Progenitor cell of endocrine pancreas (in vitro differentiated cells): ENCODE data around the gene PLA2R1. TPM values are rescaled to one million over a fixed set of nuclear protein-coding genes. Genes with fewer than 3 reads are reported as not detected.

Source experiments
- DNase-seq: peaks from one replicate; pipeline ENCODE4 v3.0.0; 2021; ENCODE audit warnings: low spot score; ENCODE audit not compliant: unreplicated experiment
- H3K27ac Mint-ChIP-seq: 2 replicates; pipeline ENCODE4 v1.8.0; 2021; ENCODE audit warnings: mild to moderate bottlenecking, moderate library complexity, mixed read lengths
- H3K27me3 Mint-ChIP-seq: 2 replicates; pipeline ENCODE4 v1.8.0; 2021; ENCODE audit warnings: mixed read lengths
- H3K36me3 Mint-ChIP-seq: 2 replicates; pipeline ENCODE4 v1.8.0; 2022; ENCODE audit warnings: mixed read lengths; ENCODE audit not compliant: insufficient read depth
- H3K4me1 Mint-ChIP-seq: 2 replicates; pipeline ENCODE4 v1.8.0; 2021; ENCODE audit warnings: low read depth, mixed read lengths
- H3K4me3 Mint-ChIP-seq: 2 replicates; pipeline ENCODE4 v1.8.0; 2021; ENCODE audit warnings: low read depth, mild to moderate bottlenecking, moderate library complexity, mixed read lengths
- H3K9me3 Mint-ChIP-seq: 2 replicates; pipeline ENCODE4 v1.8.0; 2021; ENCODE audit warnings: low read depth, mixed read lengths
- CTCF ChIP-seq: fragments of 200-600 bp; sonication (generic); IDR thresholded peaks from one replicate; pipeline ENCODE4 v1.5.0; 2021; ENCODE audit warnings: antibody characterized with exemption, mild to moderate bottlenecking; ENCODE audit not compliant: unreplicated experiment
- total RNA-seq: library from RNA; stranded (reverse); gene quantifications from 2 replicates; pipeline ENCODE4 v1.2.1, GENCODE V29; 2021

PLA2R1 gene
- total RNA-seq, 1 donor from 2014 or later, result 1.3 TPM

- no peaks in the 10 kb centered on the region for H3K27me3 Mint-ChIP-seq
- no peak for TF ChIP-seq CTCF
- no peak overlapping the region for H3K4me3 Mint-ChIP-seq
- H3K4me1 Mint-ChIP-seq, result peaks cover 1% of the 10 kb centered on the region
- H3K9me3 Mint-ChIP-seq, result no peaks in the 10 kb centered on the region
- no peaks in the 10 kb centered on the region for H3K36me3 Mint-ChIP-seq
- DNase-seq, result no peak
- no peak overlapping the region for H3K27ac Mint-ChIP-seq
Observed at GRCh38 chr2:160105366-160105765, 43.0 kb upstream of the PLA2R1 start.

GRCh38 chr2:160104115-160104514 lies 41.7 kb upstream of the PLA2R1 start:
- Mint-ChIP-seq H3K27ac (no peak overlapping the region), H3K27me3 (no peaks in the 10 kb centered on the region), H3K36me3 (no peaks in the 10 kb centered on the region), H3K9me3 (no peaks in the 10 kb centered on the region), H3K4me3 (no peak overlapping the region), H3K4me1 (peaks cover 1% of the 10 kb centered on the region)
- TF ChIP-seq CTCF, result no peak
- DNase-seq, result no peak

- Mint-ChIP-seq H3K27me3 (no peaks in the 10 kb centered on the region), H3K9me3 (peaks cover 22% of the 10 kb centered on the region), H3K4me1 (no peaks in the 10 kb centered on the region), H3K27ac (no peak overlapping the region), H3K4me3 (no peak overlapping the region), H3K36me3 (peaks cover 3% of the 10 kb centered on the region)
- TF ChIP-seq CTCF, result no peak
- DNase-seq, result no peak
Observed at GRCh38 chr2:160097326-160097725, 34.9 kb upstream of the PLA2R1 start.

GRCh38 chr2:160096409-160096808 lies 34.0 kb upstream of the PLA2R1 start:
- Mint-ChIP-seq H3K4me3 (no peak overlapping the region), H3K27ac (no peak overlapping the region), H3K9me3 (peaks cover 26% of the 10 kb centered on the region), H3K27me3 (no peaks in the 10 kb centered on the region), H3K4me1 (no peaks in the 10 kb centered on the region), H3K36me3 (peaks cover 3% of the 10 kb centered on the region)
- no peak for TF ChIP-seq CTCF
- no peak for DNase-seq

- Mint-ChIP-seq H3K9me3 (peaks cover 54% of the 10 kb centered on the region), H3K27ac (no peak overlapping the region), H3K4me1 (no peaks in the 10 kb centered on the region), H3K4me3 (no peak overlapping the region), H3K27me3 (no peaks in the 10 kb centered on the region), H3K36me3 (peaks cover 6% of the 10 kb centered on the region)
- DNase-seq, result no peak
- TF ChIP-seq CTCF, result no peak
Observed at GRCh38 chr2:160092445-160092844, 30.0 kb upstream of the PLA2R1 start.
